ENCODE results near the gene SHH.

SHH gene

GRCh38 chr7:155802906-155803417 is 9.3 kb downstream of the SHH start:
- Histone ChIP-seq H3K4me2 (ENCODE audit: low read depth, low read length, poor library complexity, severe bottlenecking) (no peak overlapping the region), H3K9me2 (replicated peaks; ENCODE audit: insufficient read depth, low read length) (no peaks in the 10 kb centered on the region), H3F3A (ENCODE audit: insufficient read depth) (no peaks in the 10 kb centered on the region), H3K9ac (ENCODE audit: low read length) (no peak overlapping the region), H3K4me3 (ENCODE audit: insufficient read depth, low read length, poor library complexity, severe bottlenecking) (no peak overlapping the region), H3K27me3 (ENCODE audit: low read length) (no peaks in the 10 kb centered on the region), H3K79me2 (ENCODE audit: insufficient read depth, low read length) (no peaks in the 10 kb centered on the region), H3K9me3 (ENCODE audit: insufficient read depth, low read length) (no peaks in the 10 kb centered on the region), H3K27ac (ENCODE audit: low read depth, low read length) (no peak overlapping the region), H4K20me1 (ENCODE audit: low read depth, low read length) (no peaks in the 10 kb centered on the region; the same call in 1 of the 2 replicates), H3K36me3 (ENCODE audit: low read length) (no peaks in the 10 kb centered on the region), H2AFZ (ENCODE audit: low read depth, low read length, severe bottlenecking) (no peak overlapping the region)
- no peak for TF ChIP-seq EZH2phosphoT487 (conservative IDR thresholded peaks at IDR 0.05; ENCODE audit: low read length)
- TF ChIP-seq, protein P1, sequence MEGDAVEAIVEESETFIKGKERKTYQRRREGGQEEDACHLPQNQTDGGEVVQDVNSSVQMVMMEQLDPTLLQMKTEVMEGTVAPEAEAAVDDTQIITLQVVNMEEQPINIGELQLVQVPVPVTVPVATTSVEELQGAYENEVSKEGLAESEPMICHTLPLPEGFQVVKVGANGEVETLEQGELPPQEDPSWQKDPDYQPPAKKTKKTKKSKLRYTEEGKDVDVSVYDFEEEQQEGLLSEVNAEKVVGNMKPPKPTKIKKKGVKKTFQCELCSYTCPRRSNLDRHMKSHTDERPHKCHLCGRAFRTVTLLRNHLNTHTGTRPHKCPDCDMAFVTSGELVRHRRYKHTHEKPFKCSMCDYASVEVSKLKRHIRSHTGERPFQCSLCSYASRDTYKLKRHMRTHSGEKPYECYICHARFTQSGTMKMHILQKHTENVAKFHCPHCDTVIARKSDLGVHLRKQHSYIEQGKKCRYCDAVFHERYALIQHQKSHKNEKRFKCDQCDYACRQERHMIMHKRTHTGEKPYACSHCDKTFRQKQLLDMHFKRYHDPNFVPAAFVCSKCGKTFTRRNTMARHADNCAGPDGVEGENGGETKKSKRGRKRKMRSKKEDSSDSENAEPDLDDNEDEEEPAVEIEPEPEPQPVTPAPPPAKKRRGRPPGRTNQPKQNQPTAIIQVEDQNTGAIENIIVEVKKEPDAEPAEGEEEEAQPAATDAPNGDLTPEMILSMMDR (IDR thresholded peaks at IDR 0.05; ENCODE audit: insufficient read depth, low read length, poor library complexity, severe bottlenecking): no peak

GRCh38 chr7:155802291-155802690 is 10.0 kb downstream of the SHH start:
- Histone ChIP-seq H3K9ac (ENCODE audit: low read length) (no peak overlapping the region), H3K36me3 (ENCODE audit: low read length) (no peaks in the 10 kb centered on the region), H4K20me1 (ENCODE audit: low read depth, low read length) (no peaks in the 10 kb centered on the region; the same call in 1 of the 2 replicates), H3K79me2 (ENCODE audit: insufficient read depth, low read length) (no peaks in the 10 kb centered on the region), H3F3A (ENCODE audit: insufficient read depth) (no peaks in the 10 kb centered on the region), H3K9me3 (ENCODE audit: insufficient read depth, low read length) (no peaks in the 10 kb centered on the region), H3K4me3 (ENCODE audit: insufficient read depth, low read length, poor library complexity, severe bottlenecking) (no peak overlapping the region), H3K27ac (ENCODE audit: low read depth, low read length) (no peak overlapping the region), H3K4me2 (ENCODE audit: low read depth, low read length, poor library complexity, severe bottlenecking) (no peak overlapping the region), H3K9me2 (replicated peaks; ENCODE audit: insufficient read depth, low read length) (no peaks in the 10 kb centered on the region), H3K27me3 (ENCODE audit: low read length) (no peaks in the 10 kb centered on the region), H2AFZ (ENCODE audit: low read depth, low read length, severe bottlenecking) (no peak overlapping the region)
- TF ChIP-seq EZH2phosphoT487 (conservative IDR thresholded peaks at IDR 0.05; ENCODE audit: low read length): no peak
- TF ChIP-seq, protein P1 (IDR thresholded peaks at IDR 0.05; ENCODE audit: insufficient read depth, low read length, poor library complexity, severe bottlenecking): no peak

DNA sequence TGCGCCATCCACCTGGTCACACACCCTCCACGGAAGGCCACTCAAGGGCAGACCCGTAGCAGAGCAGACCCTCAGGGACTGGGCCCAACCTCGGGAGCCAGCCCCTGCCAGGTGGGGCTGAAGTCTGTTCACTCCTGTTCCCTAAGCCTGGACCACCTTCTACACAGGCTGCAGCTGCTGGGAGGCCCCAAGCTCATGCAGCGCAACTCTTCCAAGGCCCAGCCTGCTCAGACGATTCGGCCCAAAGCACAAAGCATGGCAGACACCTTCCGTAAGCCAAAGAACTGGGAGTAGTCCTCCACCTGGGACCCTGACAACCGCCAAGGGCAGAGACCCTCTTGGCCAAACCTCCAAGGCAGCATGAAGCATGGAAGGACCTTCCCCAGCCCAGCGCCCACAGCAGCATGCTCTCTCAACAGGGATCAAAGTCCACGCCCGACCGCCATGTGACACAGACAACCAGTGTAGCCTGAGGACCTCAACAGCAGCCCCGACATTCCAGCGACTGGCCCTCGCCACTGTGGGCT is 11.5 kb downstream of the SHH start:
- Histone ChIP-seq H3K79me2 (ENCODE audit: insufficient read depth, low read length) (no peaks in the 10 kb centered on the region), H3K36me3 (ENCODE audit: low read length) (no peaks in the 10 kb centered on the region), H4K20me1 (ENCODE audit: low read depth, low read length) (no peaks in the 10 kb centered on the region; the same call in 1 of the 2 replicates), H3K9me2 (replicated peaks; ENCODE audit: insufficient read depth, low read length) (no peaks in the 10 kb centered on the region), H3K27me3 (ENCODE audit: low read length) (no peaks in the 10 kb centered on the region), H2AFZ (ENCODE audit: low read depth, low read length, severe bottlenecking) (no peak overlapping the region), H3K9ac (ENCODE audit: low read length) (no peak overlapping the region), H3K27ac (ENCODE audit: low read depth, low read length) (no peak overlapping the region), H3K4me3 (ENCODE audit: insufficient read depth, low read length, poor library complexity, severe bottlenecking) (no peak overlapping the region), H3K4me2 (ENCODE audit: low read depth, low read length, poor library complexity, severe bottlenecking) (no peak overlapping the region), H3K9me3 (ENCODE audit: insufficient read depth, low read length) (no peaks in the 10 kb centered on the region), H3F3A (ENCODE audit: insufficient read depth) (no peaks in the 10 kb centered on the region)
- TF ChIP-seq, protein P1 (IDR thresholded peaks at IDR 0.05; ENCODE audit: insufficient read depth, low read length, poor library complexity, severe bottlenecking): no peak
- TF ChIP-seq EZH2phosphoT487 (conservative IDR thresholded peaks at IDR 0.05; ENCODE audit: low read length): no peak
